Measurements from ENCODE around the gene CLSTN1.
"Not testable (repeated sequence)": the region's sequence is repeated elsewhere in the genome, so short reads cannot be mapped to it uniquely, and the experiment has no call there.

Gene CLSTN1

DNA sequence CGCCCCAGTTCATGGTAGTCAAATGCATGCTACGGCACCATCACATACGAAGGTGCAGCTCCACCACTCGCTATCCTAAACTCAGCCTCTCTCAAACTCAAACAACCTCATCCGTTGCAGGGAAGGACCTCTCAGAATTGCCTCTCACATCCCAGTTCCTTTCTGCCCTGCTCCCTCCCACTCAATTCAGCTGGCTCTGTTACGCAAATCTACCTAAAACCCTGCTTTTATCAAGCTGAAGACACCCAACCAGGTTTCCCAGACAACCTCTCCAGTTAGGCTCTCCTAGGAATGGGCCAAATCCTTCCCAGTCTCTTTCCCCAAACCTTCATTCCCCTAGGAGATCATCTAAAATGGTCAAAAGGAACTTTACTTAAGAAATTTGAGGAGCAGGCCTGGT is 62.9 kb downstream of the CLSTN1 start:
- DNase-seq: no peak

DNA sequence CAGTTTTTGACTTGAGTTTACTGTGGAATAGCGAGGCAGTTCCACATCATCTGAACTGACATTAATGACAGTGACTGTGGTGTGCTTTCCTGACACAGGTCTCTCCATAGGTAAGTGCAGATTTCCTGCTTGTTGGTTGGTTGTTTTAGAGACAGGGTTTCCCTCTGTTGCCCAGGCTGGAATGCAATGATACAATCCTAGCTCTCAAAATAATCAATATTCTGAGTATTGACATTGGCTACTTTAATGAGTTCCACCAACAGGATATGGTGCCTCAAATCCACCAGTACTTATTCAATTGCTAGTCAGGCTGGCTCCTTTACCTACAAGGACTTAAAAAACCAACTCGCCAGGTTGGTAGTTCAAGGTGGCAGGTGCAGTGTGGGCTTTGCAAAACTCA is 63.8 kb downstream of the CLSTN1 start:
- no peak for DNase-seq

DNA sequence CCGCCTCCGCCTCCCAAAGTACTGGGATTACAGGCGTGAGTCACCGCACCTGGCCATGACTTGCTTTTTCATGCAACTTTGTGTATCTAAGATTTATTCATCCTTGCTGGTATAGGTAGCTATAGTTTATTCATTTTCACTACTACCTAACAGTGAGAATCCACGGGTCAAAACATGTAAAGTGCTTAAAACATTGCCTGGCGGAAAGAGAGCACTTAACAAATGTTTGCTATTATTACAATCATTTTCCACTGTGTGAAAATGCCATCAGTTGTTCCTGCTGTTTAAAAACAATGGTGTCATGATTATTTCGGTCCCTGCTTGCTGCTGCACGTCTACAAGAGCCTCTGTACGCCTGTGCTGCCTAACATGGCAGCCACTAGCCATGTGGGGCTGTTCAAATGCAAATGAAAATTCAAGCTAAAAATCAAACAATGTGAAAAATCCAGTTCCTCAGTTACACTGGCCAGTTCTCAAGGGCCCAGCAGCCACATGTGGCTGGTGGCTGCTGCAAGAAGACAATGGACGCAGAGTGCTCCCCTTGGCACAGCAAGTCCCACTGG is 65.1 kb downstream of the CLSTN1 start:
- DNase-seq: no peak

DNA sequence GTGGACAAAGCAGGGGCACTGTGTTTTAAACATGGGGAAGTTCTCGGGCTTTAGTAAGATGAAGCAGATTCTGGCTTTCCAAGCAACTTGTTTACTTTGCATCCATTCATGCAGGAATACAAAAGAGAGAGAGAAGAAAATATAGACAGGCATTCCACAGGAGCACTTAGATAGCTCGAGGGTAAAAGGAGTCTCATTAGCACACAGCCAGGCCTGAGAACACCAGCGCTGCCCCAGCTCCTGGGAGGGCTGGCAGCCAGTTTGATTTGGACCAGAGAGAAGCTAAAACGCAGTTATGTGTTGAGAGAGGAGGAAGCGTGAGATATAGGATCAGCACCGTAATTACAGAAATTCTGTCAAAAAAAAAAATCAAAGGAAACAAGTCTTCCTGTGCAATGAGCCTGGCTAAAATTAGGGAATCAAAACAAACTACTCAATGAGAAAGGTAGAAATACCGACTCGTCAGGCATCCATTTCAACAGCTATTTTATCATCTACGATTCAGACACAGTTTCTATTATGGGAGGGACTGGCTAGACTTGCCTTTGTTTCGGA is 68.2 kb downstream of the CLSTN1 start:
- DNase-seq: no peak

DNA sequence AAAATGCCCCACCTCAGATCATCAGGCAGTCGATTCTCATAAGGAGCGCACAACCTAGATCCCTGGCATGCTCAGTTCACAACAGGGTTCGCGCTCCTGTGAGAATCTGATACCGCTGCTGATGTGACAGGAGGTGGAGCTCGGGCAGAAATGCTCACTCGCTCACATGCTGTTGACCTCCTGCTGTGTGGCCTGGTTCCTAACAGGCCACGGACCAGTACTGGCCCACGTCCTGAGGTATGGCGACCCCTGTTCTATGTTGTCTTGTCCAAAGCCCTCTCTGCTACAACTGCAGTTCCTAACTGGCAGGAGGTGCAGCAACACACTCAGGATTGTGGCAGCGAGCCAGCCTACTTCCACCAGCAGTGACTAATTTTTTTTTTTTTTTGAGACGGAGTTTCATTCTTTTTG is 70.6 kb downstream of the CLSTN1 start:
- no peak for DNase-seq

DNA sequence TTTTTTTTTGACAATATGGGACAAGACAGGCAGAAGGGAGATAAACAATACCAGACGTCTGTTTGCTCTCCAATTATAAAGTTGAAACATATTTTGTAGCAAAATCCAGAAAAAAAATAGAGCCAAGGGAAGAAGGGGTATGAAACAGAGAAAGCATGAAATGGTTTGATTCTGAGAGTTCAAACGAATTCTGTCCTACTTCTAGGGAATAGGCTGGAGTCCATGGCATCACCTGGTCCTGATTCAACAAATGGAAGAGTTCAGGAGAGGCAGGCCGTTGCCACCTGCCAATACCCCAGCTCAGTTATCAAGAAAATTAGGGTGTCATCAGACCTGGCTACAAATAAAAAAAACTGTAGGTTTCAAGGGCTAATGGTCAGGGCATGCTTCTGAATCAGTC is 71.8 kb downstream of the CLSTN1 start:
- DNase-seq: no peak

DNA sequence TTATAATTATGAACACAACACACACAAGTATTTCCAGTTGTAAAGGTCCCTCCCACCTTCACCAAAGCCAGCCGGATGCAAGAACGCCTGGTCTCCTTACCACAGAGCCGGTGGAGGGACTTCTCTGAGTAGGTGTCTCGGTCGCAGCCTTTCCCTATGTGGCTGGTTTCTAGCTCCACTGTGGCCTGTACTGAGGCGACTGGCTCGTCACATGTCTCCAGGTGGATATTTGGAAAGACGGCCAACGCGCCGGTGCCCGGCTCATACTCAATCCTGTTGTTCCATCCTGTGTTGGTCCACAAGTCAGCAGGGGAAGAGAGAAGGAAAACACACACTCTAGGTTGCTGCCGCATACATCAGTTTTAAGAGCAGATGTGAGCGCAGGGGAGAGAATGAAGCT is 74.4 kb downstream of the CLSTN1 start:
- no peak for DNase-seq

DNA sequence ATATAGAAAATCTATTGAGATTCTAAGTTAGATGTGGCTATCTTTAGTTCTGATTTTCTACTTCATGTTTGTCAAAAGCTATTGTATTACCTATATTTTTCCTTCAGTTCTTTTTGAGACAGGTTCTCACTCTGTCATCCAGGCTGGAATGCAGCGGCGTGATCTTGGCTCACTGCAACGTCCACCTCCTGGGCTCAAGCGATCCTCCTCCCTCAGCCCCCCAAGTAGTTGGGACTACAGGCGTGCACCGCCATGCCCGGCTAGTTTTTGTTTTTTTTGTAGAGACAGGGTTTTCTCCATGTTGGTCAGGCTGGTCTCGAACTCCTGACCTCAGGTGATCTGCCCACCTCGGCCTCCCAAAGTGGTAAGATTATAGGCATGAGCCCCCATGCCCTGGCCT is 75.4 kb downstream of the CLSTN1 start:
- DNase-seq: not testable (repeated sequence)

DNA sequence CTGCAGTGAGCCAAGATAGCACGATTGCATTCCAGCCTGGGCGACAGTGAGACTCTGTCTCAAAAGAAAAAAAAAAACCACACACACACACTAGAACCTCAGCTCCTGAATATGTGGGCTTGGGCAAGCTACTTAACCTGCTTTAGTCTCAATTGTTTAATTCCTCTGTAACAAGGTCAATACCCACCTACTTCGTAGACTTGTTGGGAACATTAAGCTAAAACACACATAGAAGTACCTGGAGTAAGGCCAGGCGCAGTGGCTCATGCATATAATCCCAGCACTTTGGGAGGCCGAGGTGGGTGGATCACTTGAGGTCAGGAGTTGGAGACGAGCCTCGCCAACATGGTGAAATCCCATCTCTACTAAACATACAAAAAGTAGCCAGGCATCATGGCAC is 77.1 kb downstream of the CLSTN1 start:
- DNase-seq: no peak

DNA sequence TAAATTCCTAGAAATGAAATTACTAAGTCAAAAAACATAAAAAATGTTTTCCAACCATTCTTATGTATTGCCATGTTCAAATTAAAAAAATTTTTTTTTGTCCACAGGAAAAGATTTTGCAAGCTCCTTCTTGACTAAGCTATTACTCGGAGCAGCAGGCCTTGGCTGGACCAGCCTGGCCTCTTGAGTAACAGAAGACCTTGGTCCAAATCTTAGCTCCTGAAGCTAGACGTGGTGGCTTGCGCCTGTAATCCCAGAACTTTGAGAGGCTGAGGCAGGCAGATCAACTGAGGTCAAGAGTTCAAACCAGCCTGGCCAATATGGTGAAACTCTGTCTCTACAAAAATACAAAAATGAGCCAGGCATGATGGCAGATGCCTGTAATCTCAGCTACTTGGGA is 77.6 kb downstream of the CLSTN1 start:
- DNase-seq: no peak

DNA sequence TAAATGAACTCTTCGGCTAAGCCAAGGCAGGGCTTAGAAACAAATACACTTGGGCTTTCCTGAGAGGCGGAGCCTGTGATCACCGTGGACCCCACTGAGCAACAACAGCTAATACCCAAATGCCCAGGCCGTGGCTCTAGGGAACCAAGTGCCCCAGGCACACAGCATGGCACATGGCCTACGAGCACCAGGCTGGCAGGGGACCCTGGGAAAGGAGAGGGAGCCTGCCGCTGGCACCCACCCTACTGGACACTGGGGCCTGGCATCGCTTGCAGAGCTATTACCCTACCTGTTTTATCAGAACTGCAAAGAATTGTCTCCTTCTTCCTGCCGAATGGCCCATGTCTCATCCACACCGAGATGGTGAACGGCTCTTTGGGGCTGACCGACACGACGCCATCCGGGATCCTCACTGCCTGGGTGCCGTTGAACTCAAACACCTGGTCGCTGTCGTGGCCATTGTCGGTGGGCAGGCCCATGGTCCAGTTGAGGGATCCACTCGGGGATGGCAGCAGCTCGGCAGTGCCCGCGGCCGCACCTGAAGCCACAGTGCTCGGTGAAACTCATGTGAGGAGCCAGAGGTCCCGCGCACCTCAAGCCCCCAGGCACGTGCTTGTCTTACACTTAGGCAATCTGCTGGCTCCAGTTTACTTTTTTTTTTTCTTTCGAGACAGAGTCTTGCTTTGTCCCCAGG is 79.5 kb downstream of the CLSTN1 start:
- no peak for DNase-seq

DNA sequence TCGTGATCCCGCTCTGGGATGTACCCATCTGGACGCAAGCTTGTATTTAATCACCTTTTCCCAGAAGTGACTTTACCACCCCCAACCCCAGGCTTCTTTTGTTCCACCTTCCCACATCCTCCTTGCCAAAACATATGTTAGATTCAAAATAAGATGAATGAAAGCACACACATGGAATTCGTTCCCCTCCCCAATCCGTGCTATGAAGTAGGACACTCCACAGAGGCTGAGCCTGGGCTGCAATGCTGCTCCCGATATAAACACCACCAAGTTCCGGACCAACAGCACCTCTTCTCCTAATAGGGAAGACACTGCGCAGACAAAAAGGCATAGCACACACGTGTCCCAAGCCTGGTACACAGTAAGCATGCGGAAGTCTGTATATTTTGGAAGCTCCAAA is 86.1 kb downstream of the CLSTN1 start:
- DNase-seq: no peak

DNA sequence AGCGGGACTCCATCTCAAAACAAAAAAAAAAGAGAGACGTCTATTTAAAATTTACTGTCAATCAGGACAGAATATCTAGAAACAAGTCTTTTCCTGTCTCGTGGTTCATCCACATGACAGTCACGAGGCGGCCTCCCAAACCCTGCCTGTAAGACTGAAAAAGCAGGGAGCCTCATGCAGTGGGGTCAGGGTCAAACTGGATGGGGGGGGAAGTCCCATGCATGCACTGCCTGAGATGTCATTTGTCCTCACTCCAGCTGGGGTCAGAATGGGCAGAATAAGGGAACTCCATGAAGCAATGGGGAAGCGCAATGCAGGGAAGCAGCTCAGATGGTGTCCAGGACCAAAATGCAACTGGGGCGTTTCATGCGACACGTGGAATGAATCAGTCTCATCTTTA is 86.7 kb downstream of the CLSTN1 start:
- no peak for DNase-seq

DNA sequence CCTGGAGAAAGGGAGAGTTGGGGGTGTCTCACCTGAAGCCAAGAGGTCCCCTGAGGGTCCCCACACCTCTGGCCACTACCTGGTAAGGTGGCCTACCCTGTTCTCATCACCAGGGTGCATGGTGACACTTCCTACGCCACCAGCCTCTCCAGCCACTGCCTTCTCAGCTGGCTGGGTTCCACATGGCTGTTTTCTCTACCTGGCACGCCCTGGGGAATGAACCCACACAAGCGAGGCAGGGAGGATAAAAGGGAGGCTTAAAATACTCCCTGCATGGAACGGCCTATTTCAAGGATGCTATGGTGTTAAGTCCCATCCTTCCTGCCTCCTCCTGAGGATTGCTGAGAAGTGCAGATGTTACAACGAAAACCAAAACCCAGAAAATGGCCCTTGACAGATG is 87.5 kb downstream of the CLSTN1 start:
- DNase-seq: no peak

DNA sequence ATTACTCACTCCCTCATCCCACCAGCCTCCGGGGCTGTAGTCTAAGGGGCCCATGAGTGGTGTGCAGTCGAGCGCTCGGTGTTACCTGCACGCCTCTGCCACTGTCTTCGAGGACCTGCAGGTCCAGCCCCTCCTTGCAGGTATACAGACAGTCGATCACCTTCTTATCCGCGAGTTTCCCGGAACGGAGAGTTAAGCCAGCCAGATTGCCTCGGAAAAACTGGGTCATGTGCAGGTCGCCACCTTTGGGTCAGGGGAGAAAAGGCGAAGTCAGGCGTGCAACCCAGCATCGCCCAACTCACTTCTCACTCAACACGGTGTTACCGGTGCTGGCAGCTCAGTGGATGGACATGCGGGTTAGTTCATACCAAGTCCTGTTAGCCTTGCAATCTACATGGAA is 88.0 kb downstream of the CLSTN1 start:
- no peak for DNase-seq

DNA sequence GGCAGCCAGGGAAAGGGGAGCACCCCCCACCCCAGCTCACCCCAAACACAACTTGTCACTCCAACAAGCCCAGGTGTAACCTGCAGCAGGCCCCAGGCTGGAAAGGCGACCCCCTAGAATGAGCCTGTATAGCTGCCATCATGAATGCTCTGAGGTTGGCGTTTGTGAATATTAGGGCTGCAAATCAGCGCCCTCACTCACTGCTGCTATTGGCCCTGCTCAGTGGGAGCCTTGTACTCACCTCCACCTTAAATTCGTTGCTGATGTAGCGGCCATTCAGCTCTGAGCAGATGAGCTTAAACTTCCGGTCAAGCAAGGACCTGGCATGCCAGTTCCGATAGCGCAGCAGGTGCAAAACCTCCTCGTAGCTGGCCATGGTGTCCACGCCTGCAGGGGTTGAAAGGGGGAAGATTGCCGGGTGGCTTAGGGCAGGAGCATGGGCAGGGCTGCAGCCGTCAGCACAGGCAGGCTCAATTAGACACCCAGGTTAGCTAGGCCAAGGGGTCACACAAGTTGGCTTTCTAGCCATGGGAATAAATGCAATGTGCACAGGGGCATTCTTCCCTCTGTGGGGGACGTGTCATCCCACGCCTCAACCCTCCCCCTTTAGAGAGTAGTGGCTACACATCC is 90.5 kb downstream of the CLSTN1 start:
- no peak for DNase-seq

DNA sequence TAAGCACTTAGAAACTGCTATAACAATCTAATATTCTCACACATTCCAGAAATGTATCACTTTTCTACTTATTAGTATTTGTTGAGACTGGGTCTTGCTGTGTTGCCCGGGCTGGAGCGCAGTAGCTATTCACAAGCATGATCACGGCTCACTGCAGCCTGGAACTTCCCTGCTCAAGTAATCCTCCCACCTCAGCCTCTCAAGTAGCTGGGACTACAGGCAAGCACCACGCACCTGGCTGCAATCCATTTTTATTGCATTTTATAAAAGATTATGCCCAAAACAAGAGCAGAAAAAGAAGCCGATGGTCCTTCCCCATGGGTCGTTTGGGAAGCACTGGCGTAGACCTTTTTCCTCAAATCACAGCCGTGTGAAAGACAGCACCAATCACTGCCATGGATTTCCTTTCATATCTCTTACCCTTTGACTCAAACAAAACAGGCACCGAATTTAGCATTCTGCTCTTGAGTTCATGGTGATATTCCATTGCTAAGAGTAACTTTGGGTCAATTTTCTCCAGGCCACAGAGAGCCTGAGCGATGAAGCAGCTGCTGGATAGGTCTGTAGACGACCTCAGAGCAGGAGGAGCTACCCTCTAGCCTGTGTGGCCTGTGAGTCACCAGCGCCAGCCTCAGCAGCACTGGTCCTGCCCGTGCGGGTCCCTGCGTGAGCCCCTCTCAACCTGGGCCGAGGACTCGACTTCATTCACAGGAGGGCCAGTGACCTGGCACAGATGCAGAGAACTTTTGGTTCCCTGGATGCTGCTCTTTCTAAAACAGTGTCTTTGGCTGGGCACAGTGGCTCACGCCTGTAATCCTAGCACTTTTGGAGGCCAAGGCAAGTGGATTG is 91.4 kb downstream of the CLSTN1 start:
- DNase-seq: no peak

DNA sequence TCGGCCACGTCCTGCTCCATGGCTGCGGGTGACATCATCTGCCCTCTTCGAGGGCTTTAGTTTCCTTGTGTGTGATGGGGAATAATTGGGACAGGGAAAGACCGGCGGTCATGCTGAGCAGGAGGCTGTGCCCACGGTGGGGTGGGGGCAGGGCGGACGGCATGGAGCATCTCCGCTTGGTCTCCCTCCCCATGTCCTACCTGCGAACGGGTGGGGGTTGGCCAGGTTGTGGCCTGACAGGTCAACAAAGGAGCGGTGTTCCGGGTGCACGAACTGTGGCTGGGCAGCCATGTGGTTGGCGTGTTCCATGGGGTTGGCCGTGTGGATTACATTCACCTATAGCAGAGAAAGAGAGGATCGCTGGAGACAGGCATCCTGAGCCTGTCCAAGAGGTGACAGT is 92.2 kb downstream of the CLSTN1 start:
- no peak for DNase-seq

DNA sequence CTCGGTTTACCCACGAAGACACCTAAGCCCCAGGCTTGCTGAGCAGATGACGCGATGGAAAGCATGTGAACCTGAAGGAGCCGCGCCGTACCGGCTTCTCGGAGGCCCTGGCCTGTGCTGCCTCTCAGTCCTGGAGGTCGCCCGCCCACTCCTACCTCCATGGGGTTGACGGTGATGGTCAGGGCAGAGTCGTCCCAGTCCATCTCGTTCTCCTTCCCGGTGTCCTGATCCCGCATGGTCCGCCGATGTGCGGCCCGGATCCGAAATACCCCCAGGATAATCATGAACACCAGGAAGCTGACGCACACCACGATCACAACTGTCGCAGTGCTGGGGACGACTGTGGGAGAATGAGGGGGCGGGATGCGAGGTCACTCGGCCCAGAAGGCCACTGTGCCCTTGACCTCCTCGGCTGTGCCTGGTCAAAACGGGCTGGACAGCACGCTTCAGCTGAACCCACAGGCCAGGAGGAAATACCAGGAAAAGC is 92.7 kb downstream of the CLSTN1 start:
- DNase-seq: no peak

DNA sequence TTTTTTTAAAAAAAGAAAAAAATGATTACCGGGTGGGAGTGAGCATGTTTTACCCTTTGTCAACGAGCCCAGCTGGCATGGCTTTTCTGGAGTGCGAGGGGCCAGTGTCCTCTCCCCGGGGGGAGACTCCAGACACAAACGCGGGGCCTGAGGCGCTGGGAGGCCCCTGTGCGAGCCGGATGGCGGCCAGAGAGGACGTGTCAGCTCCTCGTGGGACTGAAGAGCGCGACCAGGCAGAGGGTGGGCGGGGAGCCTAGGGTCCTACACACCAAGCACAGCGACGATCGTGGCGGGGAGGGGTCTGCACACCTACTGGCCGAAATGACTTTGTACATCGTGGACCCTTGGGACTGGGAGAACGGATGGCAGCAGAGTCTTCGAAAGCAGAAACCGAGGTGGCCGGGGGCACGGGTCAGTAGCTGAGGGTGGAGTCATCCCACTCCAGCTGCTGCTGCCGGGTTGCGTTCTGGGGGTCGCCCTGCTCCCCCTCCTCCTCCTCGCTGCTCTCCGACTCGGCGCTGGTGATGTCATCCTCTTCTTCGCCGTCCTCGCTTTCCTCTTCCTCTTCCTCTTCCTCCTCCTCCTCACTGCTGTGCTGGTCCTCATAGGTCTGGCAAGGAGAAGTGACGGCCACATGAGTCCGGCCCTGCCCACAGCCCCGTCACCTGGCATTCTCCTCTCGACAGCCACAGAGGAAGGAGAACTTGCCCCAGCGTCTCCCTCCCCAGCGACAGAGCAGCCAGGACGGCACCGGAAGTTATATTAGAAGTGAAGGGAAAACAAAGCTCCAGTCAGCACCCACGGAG is 93.5 kb downstream of the CLSTN1 start:
- DNase-seq: no peak

DNA sequence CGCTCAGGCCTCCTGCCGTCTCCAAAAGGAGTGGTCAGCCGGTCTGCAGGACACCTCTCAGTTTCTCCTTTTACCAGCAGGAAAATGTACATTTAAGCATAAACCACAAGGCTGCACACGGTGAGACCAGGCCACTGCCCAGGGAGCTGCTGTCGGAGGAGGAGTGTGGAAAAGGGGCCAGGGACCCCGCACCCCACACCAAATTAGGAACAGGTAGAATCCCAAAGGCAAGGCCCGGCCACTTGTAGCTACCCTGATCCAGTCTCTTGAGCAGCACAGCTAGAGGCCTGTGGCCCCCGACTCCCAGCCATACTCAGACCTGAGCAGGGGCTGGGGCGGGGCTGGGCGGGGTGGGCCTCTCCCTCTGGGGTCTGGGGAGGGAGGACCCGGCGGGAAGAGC is 94.2 kb downstream of the CLSTN1 start:
- DNase-seq: no peak
